IMR-90 (cell line): Measurements from ENCODE around the gene C1orf116. TPM values are rescaled to one million over a fixed set of nuclear protein-coding genes. Genes with fewer than 3 reads are reported as not detected.

Experiments used
- ATAC-seq: fragments of 200-7000 bp; cut with Tn5 transposase; 2 replicates; pipeline ENCODE4 v1.9.1; 2020; ENCODE audit warnings: low read depth, mild to moderate bottlenecking, moderate library complexity
- BruUV-seq: library from RNA; stranded (reverse); fragments of 400-500 nt; replicated peaks from 2 replicates; lab custom pipeline; 2021; lab: Mats Ljungman, UMichigan
- CTCF ChIA-PET: fragments of 300-600 bp; formaldehyde crosslinking; extraction: SDS; loops from one replicate; lab custom pipeline; 2021; ENCODE audit warnings: antibody characterized with exemption; lab: Yijun Ruan, JAX
- POLR2A ChIA-PET: fragments of 300-600 bp; sonication (Branson Sonifier 250); formaldehyde crosslinking; loops from one replicate; lab custom pipeline; 2022; ENCODE audit warnings: antibody characterized with exemption; ENCODE audit not compliant: unreplicated experiment; lab: Charles Lee
- DNase-seq: peaks from one replicate; pipeline ENCODE4 v3.0.0; 2013
- H2AFZ ChIP-seq: replicated peaks from 2 replicates; pipeline ENCODE3; 2013; ENCODE audit warnings: low read length, mild to moderate bottlenecking; ENCODE audit not compliant: poor library complexity
- H2AK5ac ChIP-seq: 2 replicates; pipeline ENCODE4 v1.6.1; 2013; ENCODE audit warnings: low read depth, low read length, inconsistent platforms
- H2AK9ac ChIP-seq: replicated peaks from 2 replicates; pipeline ENCODE3; 2013; ENCODE audit warnings: mild to moderate bottlenecking, low read depth, low read length, moderate library complexity; ENCODE audit not compliant: poor library complexity
- H2BK120ac ChIP-seq: 2 replicates; pipeline ENCODE4 v1.6.1; 2013; ENCODE audit warnings: low read depth, low read length, inconsistent platforms
- H2BK15ac ChIP-seq: 3 replicates; pipeline ENCODE4 v1.6.1; 2013; ENCODE audit warnings: low read depth, low read length, inconsistent platforms
- H2BK20ac ChIP-seq: 2 replicates; pipeline ENCODE4 v1.6.1; 2013; ENCODE audit warnings: low read depth, mild to moderate bottlenecking, inconsistent platforms, low read length, moderate library complexity
- H2BK5ac ChIP-seq: 2 replicates; pipeline ENCODE4 v1.6.1; 2013; ENCODE audit warnings: mild to moderate bottlenecking, low read depth, low read length, inconsistent platforms; ENCODE audit not compliant: poor library complexity, severe bottlenecking
- H3K14ac ChIP-seq: replicated peaks from 2 replicates; pipeline ENCODE4 v1.6.1; 2013; ENCODE audit warnings: low read depth, low read length, inconsistent platforms
- H3K18ac ChIP-seq: 2 replicates; pipeline ENCODE4 v1.6.1; 2013; ENCODE audit warnings: low read depth, low read length, control low read depth
- H3K23ac ChIP-seq: 2 replicates; pipeline ENCODE4 v1.6.1; 2013; ENCODE audit warnings: low read depth, low read length, inconsistent platforms
- H3K27ac ChIP-seq: 2 replicates; pipeline ENCODE4 v1.5.1; 2013; ENCODE audit warnings: mild to moderate bottlenecking, control low read depth, low read length; ENCODE audit not compliant: insufficient read depth
- H3K27me3 ChIP-seq: 2 replicates; pipeline ENCODE4 v1.6.1; 2013; ENCODE audit warnings: low read length; ENCODE audit not compliant: control insufficient read depth, insufficient read depth
- H3K36me3 ChIP-seq: 2 replicates; pipeline ENCODE4 v1.6.1; 2013; ENCODE audit warnings: low read length, mixed read lengths; ENCODE audit not compliant: control insufficient read depth, insufficient read depth
- H3K4ac ChIP-seq: 2 replicates; pipeline ENCODE4 v1.6.1; 2013; ENCODE audit warnings: low read depth, low read length, inconsistent platforms
- H3K4me1 ChIP-seq: 2 replicates; pipeline ENCODE4 v1.6.1; 2013; ENCODE audit warnings: low read length, mixed read lengths; ENCODE audit not compliant: control insufficient read depth, insufficient read depth
- H3K4me2 ChIP-seq: 2 replicates; pipeline ENCODE4 v1.6.1; 2013; ENCODE audit warnings: low read depth, mild to moderate bottlenecking, control low read depth, low read length, moderate library complexity
- H3K4me3 ChIP-seq: 2 replicates; pipeline ENCODE4 v1.5.1; 2013; ENCODE audit warnings: low read depth, mild to moderate bottlenecking, control low read depth, low read length, moderate library complexity; ENCODE audit not compliant: insufficient read depth
- H3K56ac ChIP-seq: 2 replicates; pipeline ENCODE4 v1.6.1; 2013; ENCODE audit warnings: low read length, inconsistent platforms; ENCODE audit not compliant: insufficient read depth; ENCODE audit errors: extremely low read depth
- H3K79me1 ChIP-seq, 2 experiments: 2 replicates each; pipeline ENCODE4 v1.6.1; 2013; ENCODE audit warnings: low read length in 2 of 2, inconsistent platforms in 1 of 2, low read depth in 1 of 2
- H3K9ac ChIP-seq: 2 replicates; pipeline ENCODE4 v1.6.1; 2013; ENCODE audit warnings: low read depth, low read length, control low read depth
- H3K9me1 ChIP-seq: 2 replicates; pipeline ENCODE4 v1.6.1; 2013; ENCODE audit warnings: low read length, inconsistent platforms; ENCODE audit not compliant: insufficient read depth
- H3K9me3 ChIP-seq: 2 replicates; pipeline ENCODE4 v1.6.1; 2013; ENCODE audit warnings: low read length; ENCODE audit not compliant: control insufficient read depth, insufficient read depth
- H4K20me1 ChIP-seq: 2 replicates; pipeline ENCODE4 v1.6.1; 2013; ENCODE audit warnings: low read length, inconsistent platforms; ENCODE audit not compliant: insufficient read depth
- H4K5ac ChIP-seq: 2 replicates; pipeline ENCODE4 v1.6.1; 2013; ENCODE audit warnings: mild to moderate bottlenecking, low read depth, low read length, control low read depth
- H4K8ac ChIP-seq, 2 experiments: 2 replicates each; pipeline ENCODE4 v1.6.1; 2013; ENCODE audit warnings: low read depth in 2 of 2, low read length in 2 of 2, control low read depth in 1 of 2, inconsistent platforms in 1 of 2
- H4K91ac ChIP-seq: 2 replicates; pipeline ENCODE4 v1.6.1; 2013; ENCODE audit warnings: low read depth, low read length, inconsistent platforms; ENCODE audit not compliant: insufficient read depth
- BHLHE40 ChIP-seq: fragments of 150-350 bp; IDR thresholded peaks from 2 replicates; pipeline ENCODE4 v1.6.1; 2016; ENCODE audit warnings: mild to moderate bottlenecking, low read depth, low read length
- MAZ ChIP-seq: IDR thresholded peaks from 2 replicates; pipeline ENCODE4 v1.6.1; 2012; ENCODE audit warnings: low read depth, mild to moderate bottlenecking, low read length, improper control_type of control experiment, moderate library complexity, borderline replicate concordance
- SMC3 ChIP-seq: fragments of 150-350 bp; IDR thresholded peaks from 2 replicates; pipeline ENCODE4 v1.6.1; 2016; ENCODE audit warnings: low read depth, mild to moderate bottlenecking, antibody characterized with exemption, low read length, moderate library complexity
- whole genome bisulfite sequencing, 2 experiments: methylation state at CpG; one replicate each; pipeline versions ENCODE4 v1.1.5 to v1.1.7; 2013; ENCODE audit warnings: missing lambda C conversion rate in 2 of 2; ENCODE audit not compliant: insufficient read length in 1 of 2; ENCODE audit errors: extremely low coverage in 2 of 2; 5-methylcytosine and 5-hydroxymethylcytosine counted together
- dilution Hi-C: fragments of 300-500 bp; cut with HindIII; formaldehyde crosslinking; loops from one replicate; pipeline ENCODE4 v1.14.3; 2018; ENCODE audit warnings: low sequenced_read_pairs; ENCODE audit not compliant: unreplicated experiment
- in situ Hi-C: fragments of 300-500 bp; cut with MboI; formaldehyde crosslinking; loops from 3 replicates; pipeline ENCODE4 v1.14.3; 2019; ENCODE audit warnings: low sequenced_read_pairs, inconsistent platforms, mixed read lengths
- intact Hi-C: fragments of 100-400 bp; cut with micrococcal nuclease; formaldehyde crosslinking; loops from 2 replicates; pipeline ENCODE4 v1.10.0; 2022
- polyA plus RNA-seq, 3 experiments: library from polyadenylated mRNA; depleted of rRNA; stranded (reverse); fragments of >200 nt; gene quantifications; 2 replicates each; pipeline ENCODE4 v1.2.3, GENCODE V29; 2012; ENCODE audit warnings: low replicate concordance in 1 of 3
- total RNA-seq: library from RNA; depleted of rRNA; stranded (reverse); fragments of >200 nt; gene quantifications from 2 replicates; pipeline ENCODE4 v1.2.3, GENCODE V29; 2012
- TF ChIP-seq, protein P1 (sequence below): fragments of 150-350 bp; IDR thresholded peaks from 2 replicates; pipeline ENCODE4 v1.6.1; 2016; ENCODE audit warnings: low read depth, mild to moderate bottlenecking, low read length, moderate library complexity, borderline replicate concordance

The C1orf116 gene
- total and polyA plus RNA-seq, 2 of the 4 experiments (the other 2 are of a cell fraction), result under 0.01 to 0.03 TPM

DNA sequence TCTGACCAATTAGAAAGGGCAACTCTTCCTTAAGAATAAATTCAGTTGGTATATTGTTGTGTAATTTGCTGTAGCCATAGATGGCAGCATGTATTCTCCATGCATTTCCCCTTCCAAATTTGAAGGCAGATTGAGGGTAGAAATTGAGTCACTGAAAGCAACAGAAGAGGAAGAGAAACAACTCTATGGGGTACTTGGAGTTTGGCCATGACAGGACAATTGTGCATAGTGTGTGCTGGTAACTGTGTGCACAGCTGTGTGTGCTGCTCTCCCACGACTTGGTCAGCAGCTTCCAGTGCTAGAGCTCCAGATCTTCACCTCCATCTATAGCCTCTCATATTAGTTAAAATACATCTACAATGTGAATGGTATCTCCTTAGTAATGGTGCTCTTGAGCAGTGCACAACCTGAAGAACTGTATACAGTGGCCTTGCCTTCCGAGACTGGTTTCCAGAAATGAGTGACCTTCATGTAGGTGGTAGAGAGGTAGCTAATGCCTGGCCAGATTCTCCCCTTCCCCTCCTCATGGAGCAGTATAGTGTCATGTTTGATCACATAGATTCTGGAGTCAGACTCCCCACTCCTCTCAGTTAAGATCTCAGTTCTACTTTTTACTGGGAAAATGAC is 61.4 kb downstream of the C1orf116 start:
- no peak overlapping the region for H2BK5ac ChIP-seq
- no peak overlapping the region for H4K8ac ChIP-seq
- no peak overlapping the region for H2AK9ac ChIP-seq
- no peak for ATAC-seq
- no TSS peak for BruUV-seq
- no peak overlapping the region for H3K9ac ChIP-seq
- H3K4me1 ChIP-seq, result no peaks in the 10 kb centered on the region
- peaks cover 46% of the 10 kb centered on the region for H3K27me3 ChIP-seq
- H2BK15ac ChIP-seq, result no peak overlapping the region
- H3K4me3 ChIP-seq, result no peak overlapping the region
- no peak overlapping the region for H2BK20ac ChIP-seq
- no peak for DNase-seq
- TF ChIP-seq BHLHE40 (no peak), SMC3 (no peak), MAZ (no peak)
- TF ChIP-seq, protein P1, sequence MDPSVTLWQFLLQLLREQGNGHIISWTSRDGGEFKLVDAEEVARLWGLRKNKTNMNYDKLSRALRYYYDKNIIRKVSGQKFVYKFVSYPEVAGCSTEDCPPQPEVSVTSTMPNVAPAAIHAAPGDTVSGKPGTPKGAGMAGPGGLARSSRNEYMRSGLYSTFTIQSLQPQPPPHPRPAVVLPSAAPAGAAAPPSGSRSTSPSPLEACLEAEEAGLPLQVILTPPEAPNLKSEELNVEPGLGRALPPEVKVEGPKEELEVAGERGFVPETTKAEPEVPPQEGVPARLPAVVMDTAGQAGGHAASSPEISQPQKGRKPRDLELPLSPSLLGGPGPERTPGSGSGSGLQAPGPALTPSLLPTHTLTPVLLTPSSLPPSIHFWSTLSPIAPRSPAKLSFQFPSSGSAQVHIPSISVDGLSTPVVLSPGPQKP, result no peak
- no peak overlapping the region for H2AK5ac ChIP-seq
- in situ Hi-C loops, result no loop called here
- intact Hi-C loops, result no loop called here
- H3K79me1 ChIP-seq, result no peaks in the 10 kb centered on the region
- no peak overlapping the region for H3K27ac ChIP-seq
- CTCF ChIA-PET, result interaction anchor here (1.6 kb wide), 1 partner anchor 11 kb away, joined by 12 read pairs; no protein-coding TSS in a partner anchor
- dilution Hi-C loops, result no loop called here
- H3K9me3 ChIP-seq, result no peaks in the 10 kb centered on the region
- H2AFZ ChIP-seq, result no peak overlapping the region
- H2BK120ac ChIP-seq, result no peak overlapping the region
- no peak overlapping the region for H3K4ac ChIP-seq
- H3K9me1 ChIP-seq, result 0 out of 2 replicates have a peak, but pooled peaks cover 2% of the 10 kb centered on the region
- POLR2A ChIA-PET, result no interaction called here
- no CpG with 5 or more reads among the region's 2 CpGs for WGBS, 2 experiments
- no peak overlapping the region for H3K56ac ChIP-seq
- H4K91ac ChIP-seq, result no peak overlapping the region
- no peaks in the 10 kb centered on the region for H3K36me3 ChIP-seq
- no peak overlapping the region for H3K18ac ChIP-seq
- H4K20me1 ChIP-seq, result no peaks in the 10 kb centered on the region
- no peak overlapping the region for H3K23ac ChIP-seq
- no peak overlapping the region for H4K5ac ChIP-seq
- no peak overlapping the region for H3K4me2 ChIP-seq
- H3K14ac ChIP-seq, result no peak overlapping the region
